ENCODE measurements around the gene TSKU. TPM values are rescaled to one million over a fixed set of nuclear protein-coding genes. Genes with fewer than 3 reads are reported as not detected.
"Not testable (repeated sequence)": the region's sequence is repeated elsewhere in the genome, so short reads cannot be mapped to it uniquely, and the experiment has no call there.

TSKU gene
- total RNA-seq, 1 donor from 2014 or later = 32.8 TPM

DNA sequence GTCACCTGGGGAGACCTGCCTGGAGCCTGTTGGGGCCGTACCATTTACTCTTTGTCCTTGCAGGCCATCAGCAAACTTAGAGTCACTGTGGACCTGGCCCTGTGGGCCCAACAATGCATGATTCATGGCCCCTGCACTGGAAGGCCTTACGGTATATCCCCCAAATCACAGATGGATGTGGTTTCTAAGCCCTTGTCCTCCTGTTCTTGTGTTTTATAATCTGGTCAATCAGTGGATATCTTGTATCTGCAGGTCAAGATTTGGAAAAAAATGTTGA, 6.2 kb downstream of the TSKU start:
- no peaks in the 10 kb centered on the region for H3K27me3 Mint-ChIP-seq
- H3K9me3 Mint-ChIP-seq = peaks cover 5% of the 10 kb centered on the region
- H3K27ac Mint-ChIP-seq = peak overlapping the region; percentile 46
- peaks cover 21% of the 10 kb centered on the region for H3K36me3 Mint-ChIP-seq
- no peak overlapping the region for H3K4me3 Mint-ChIP-seq
- peaks cover 73% of the 10 kb centered on the region for H3K4me1 Mint-ChIP-seq (ENCODE audit: unreplicated experiment)
- DNase-seq (ENCODE audit: extremely low spot score, unreplicated experiment) = no peak
- TF ChIP-seq, protein P1, sequence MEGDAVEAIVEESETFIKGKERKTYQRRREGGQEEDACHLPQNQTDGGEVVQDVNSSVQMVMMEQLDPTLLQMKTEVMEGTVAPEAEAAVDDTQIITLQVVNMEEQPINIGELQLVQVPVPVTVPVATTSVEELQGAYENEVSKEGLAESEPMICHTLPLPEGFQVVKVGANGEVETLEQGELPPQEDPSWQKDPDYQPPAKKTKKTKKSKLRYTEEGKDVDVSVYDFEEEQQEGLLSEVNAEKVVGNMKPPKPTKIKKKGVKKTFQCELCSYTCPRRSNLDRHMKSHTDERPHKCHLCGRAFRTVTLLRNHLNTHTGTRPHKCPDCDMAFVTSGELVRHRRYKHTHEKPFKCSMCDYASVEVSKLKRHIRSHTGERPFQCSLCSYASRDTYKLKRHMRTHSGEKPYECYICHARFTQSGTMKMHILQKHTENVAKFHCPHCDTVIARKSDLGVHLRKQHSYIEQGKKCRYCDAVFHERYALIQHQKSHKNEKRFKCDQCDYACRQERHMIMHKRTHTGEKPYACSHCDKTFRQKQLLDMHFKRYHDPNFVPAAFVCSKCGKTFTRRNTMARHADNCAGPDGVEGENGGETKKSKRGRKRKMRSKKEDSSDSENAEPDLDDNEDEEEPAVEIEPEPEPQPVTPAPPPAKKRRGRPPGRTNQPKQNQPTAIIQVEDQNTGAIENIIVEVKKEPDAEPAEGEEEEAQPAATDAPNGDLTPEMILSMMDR (conservative IDR thresholded peaks at IDR 0.05) = no peak

DNA sequence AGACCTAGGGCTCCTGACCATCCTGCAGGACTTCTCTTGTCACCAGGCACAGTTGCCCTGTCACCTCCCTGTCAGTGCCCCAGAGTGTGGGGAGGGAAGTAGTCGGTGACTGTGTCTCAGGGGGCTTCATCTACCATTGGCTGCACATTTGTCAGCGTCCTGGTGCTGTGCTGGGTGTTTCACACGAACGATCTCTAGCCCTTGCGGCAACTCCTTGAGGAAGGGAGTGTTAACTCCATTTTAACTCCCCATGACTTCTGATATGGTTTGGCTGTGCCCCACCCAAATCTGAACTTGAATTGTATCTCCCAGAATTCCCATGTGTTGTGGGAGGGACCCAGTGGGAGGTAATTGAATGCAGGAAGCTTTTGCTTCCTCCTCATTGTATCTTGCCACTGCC, 7.1 kb downstream of the TSKU start:
- TF ChIP-seq, protein P1 (conservative IDR thresholded peaks at IDR 0.05) = no peak
- Mint-ChIP-seq H3K4me1 (ENCODE audit: unreplicated experiment) (peaks cover 70% of the 10 kb centered on the region), H3K4me3 (no peak overlapping the region), H3K27me3 (no peaks in the 10 kb centered on the region), H3K36me3 (peaks cover 21% of the 10 kb centered on the region), H3K27ac (no peak overlapping the region), H3K9me3 (peaks cover 5% of the 10 kb centered on the region)
- DNase-seq (ENCODE audit: extremely low spot score, unreplicated experiment) = no peak

DNA sequence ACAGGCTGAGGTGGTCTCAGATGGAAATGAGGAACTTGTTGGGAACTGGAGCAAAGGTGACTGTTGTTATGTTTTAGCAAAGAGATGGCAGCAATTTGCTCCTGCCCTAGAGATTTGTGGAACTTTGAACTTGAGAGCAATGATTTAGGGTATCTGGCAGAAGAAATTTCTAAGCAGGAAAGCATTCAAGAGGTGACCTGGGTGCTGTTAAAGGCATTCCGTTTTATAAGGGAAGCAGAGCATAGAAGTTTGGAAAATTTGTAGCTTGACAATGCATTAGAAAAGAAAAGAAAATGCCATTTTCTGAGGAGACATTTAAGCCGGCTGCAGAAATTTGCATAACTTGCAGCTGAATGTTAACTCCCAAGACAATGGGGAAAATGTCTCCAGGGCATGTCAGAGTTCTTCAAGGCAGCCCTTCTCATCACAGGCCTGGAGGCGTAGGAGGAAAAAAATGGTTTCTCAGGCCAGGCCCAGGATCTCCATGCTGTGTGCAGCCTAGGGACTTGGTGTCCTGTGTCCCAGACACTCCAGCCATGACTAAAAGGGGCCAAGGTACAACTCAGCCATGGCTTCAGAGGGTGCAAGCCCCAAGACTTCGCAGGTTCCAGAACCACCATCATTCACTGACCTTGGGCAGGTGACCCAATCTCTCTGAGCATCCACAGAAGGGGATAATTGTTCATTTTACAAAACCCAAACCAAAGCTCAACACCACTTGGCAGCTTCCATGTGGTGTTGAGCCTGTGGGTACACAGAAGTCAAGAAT, 8.0 kb downstream of the TSKU start:
- H3K36me3 Mint-ChIP-seq = peaks cover 21% of the 10 kb centered on the region
- H3K27ac Mint-ChIP-seq; H3K4me3 Mint-ChIP-seq; H3K9me3 Mint-ChIP-seq; H3K27me3 Mint-ChIP-seq; DNase-seq (ENCODE audit: extremely low spot score, unreplicated experiment): not testable (repeated sequence)
- H3K4me1 Mint-ChIP-seq (ENCODE audit: unreplicated experiment) = peaks cover 62% of the 10 kb centered on the region

DNA sequence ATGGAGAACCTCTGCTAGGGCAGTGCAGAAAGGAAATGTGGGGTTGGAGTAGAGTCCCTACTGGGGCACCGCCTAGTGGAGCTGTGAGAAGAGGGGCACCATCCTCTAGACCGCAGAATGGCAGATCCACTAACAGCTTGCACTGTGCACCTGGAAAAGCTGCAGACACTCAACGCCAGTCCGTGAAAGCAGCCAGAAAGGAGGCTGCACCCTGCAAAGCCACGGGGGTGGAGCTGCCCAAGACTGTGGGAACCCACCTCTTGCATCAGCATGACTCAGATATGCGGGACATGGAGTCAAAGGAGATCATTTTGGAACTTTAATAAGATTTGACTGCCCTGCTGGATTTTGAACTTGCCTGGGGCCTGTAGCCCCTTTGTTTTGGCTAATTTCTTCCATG, 8.7 kb downstream of the TSKU start:
- Mint-ChIP-seq H3K27ac (no peak overlapping the region), H3K27me3 (no peaks in the 10 kb centered on the region), H3K4me1 (ENCODE audit: unreplicated experiment) (peaks cover 58% of the 10 kb centered on the region), H3K9me3 (peaks cover 5% of the 10 kb centered on the region), H3K36me3 (peaks cover 21% of the 10 kb centered on the region), H3K4me3 (no peak overlapping the region)
- TF ChIP-seq, protein P1 (conservative IDR thresholded peaks at IDR 0.05) = no peak
- no peak for DNase-seq (ENCODE audit: extremely low spot score, unreplicated experiment)

DNA sequence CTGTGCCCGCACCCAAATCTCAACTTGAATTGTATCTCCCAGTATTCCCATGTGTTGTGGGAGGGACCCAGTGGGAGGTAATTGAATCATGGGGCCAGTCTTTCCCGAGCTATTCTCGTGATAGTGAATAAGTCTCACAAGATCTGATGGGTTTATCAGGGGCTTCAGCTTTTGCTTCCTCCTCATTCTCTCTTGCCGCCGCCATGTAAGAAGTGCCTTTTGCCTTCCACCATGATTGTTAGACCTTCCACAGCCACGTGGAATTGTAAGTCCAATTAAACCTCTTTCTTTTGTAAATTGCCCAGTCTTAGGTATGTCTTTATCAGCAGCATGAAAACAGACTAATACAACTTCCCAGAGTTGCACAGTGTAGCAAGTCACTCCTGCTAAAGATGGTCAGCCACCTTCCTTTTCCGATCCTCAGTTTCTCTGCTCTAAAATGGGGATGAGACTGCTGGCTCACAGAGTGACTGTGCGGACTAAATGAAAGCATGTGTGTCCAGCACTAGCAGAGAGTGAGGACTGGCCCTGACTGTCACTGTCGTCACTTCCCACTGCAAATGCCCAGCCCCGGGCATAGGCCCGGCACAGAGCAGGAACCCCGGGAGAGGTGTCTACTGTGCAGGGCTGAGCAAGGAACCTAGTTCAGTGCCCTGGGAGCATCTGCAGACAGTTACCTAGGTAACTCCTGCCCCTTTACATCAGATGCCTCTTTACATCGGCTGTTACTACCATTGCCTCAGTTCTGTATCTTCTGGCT, 9.5 kb downstream of the TSKU start:
- TF ChIP-seq, protein P1 (conservative IDR thresholded peaks at IDR 0.05) = no peak
- H3K4me3 Mint-ChIP-seq = peak overlapping the region; percentile 39
- H3K27ac Mint-ChIP-seq = no peak overlapping the region
- no peak for DNase-seq (ENCODE audit: extremely low spot score, unreplicated experiment)
- H3K9me3 Mint-ChIP-seq = peaks cover 5% of the 10 kb centered on the region
- peaks cover 23% of the 10 kb centered on the region for H3K36me3 Mint-ChIP-seq
- no peaks in the 10 kb centered on the region for H3K27me3 Mint-ChIP-seq
- peaks cover 49% of the 10 kb centered on the region for H3K4me1 Mint-ChIP-seq (ENCODE audit: unreplicated experiment)

Measured in type B pancreatic cell (in vitro differentiated cells).